H1 (cell line): ENCODE data around the gene ZFYVE21. TPM values are rescaled to one million over a fixed set of nuclear protein-coding genes. Genes with fewer than 3 reads are reported as not detected.

Experiments
- CTCF ChIA-PET: fragments of 300-600 bp; sonication (Branson Sonifier 250); formaldehyde crosslinking; loops from one replicate; lab custom pipeline; 2021; ENCODE audit not compliant: partially characterized antibody; lab: Charles Lee
- POLR2A ChIA-PET: fragments of 300-600 bp; sonication (Branson Sonifier 250); formaldehyde crosslinking; loops from one replicate; lab custom pipeline; 2021; ENCODE audit warnings: inconsistent platforms; ENCODE audit not compliant: partially characterized antibody; lab: Charles Lee
- DNase-seq, 2 experiments: peaks; one replicate each; pipeline versions ENCODE4 v3.0.0 to v3.0.0-alpha.2; 2010 to 2022; ENCODE audit warnings: low spot score in 2 of 2, low read depth in 1 of 2, mixed read lengths in 1 of 2
- FAIRE-seq: peaks from 2 replicates; lab custom pipeline; 2011; peaks lifted over from hg19 to GRCh38; lab: Jason Lieb, UNC
- H2AFZ ChIP-seq: 2 replicates; pipeline ENCODE4 v1.8.1; 2012; ENCODE audit warnings: low read length, inconsistent platforms
- H2AK5ac ChIP-seq: 2 replicates; pipeline ENCODE4 v1.6.1; 2013; ENCODE audit warnings: low read depth, low read length
- H2BK120ac ChIP-seq: replicated peaks from 2 replicates; pipeline ENCODE3; 2013; ENCODE audit warnings: low read depth, low read length, inconsistent platforms
- H2BK12ac ChIP-seq: 2 replicates; pipeline ENCODE4 v1.6.1; 2013; ENCODE audit warnings: low read depth, low read length
- H2BK15ac ChIP-seq: 2 replicates; pipeline ENCODE4 v1.6.1; 2013; ENCODE audit warnings: low read length
- H2BK20ac ChIP-seq: 2 replicates; pipeline ENCODE4 v1.6.1; 2013; ENCODE audit warnings: low read length
- H2BK5ac ChIP-seq: 2 replicates; pipeline ENCODE4 v1.6.1; 2013; ENCODE audit warnings: low read depth, low read length
- H3K14ac ChIP-seq: 2 replicates; pipeline ENCODE4 v1.6.1; 2013; ENCODE audit warnings: inconsistent platforms; ENCODE audit not compliant: insufficient read length
- H3K18ac ChIP-seq: 2 replicates; pipeline ENCODE4 v1.6.1; 2013; ENCODE audit warnings: low read length; ENCODE audit errors: extremely low read depth
- H3K23ac ChIP-seq: 2 replicates; pipeline ENCODE4 v1.6.1; 2013; ENCODE audit warnings: inconsistent platforms; ENCODE audit not compliant: insufficient read length
- H3K23me2 ChIP-seq: 2 replicates; pipeline ENCODE4 v1.6.1; 2013; ENCODE audit warnings: low read depth, low read length
- H3K27ac ChIP-seq: 2 replicates; pipeline ENCODE4 v1.6.1; 2011; ENCODE audit warnings: low read depth, low read length, inconsistent platforms
- H3K27me3 ChIP-seq, 4 experiments: replicated peaks in 1 of 4; 1 replicate in 1 of 4; 2 replicates in 3 of 4; pipeline versions ENCODE4 v1.6.1 to v1.8.1; 2011 to 2013; ENCODE audit warnings: low read length in 3 of 4, mild to moderate bottlenecking in 3 of 4, inconsistent platforms in 2 of 4, mixed read lengths in 2 of 4, moderate library complexity in 1 of 4; ENCODE audit not compliant: control insufficient read depth in 3 of 4, insufficient read depth in 3 of 4; ENCODE audit errors: extremely low read depth in 1 of 4
- H3K36me3 ChIP-seq, 4 experiments: 2 replicates each; pipeline versions ENCODE4 v1.6.1 to v1.8.1; 2011 to 2013; ENCODE audit warnings: mild to moderate bottlenecking in 4 of 4, low read length in 3 of 4, moderate library complexity in 2 of 4, control low read depth in 1 of 4, inconsistent platforms in 1 of 4; ENCODE audit not compliant: insufficient read depth in 4 of 4, control insufficient read depth in 2 of 4
- H3K4ac ChIP-seq: replicated peaks from 2 replicates; pipeline ENCODE3; 2013; ENCODE audit warnings: low read length, low read depth, mixed read lengths, inconsistent platforms; ENCODE audit not compliant: insufficient read length
- H3K4me1 ChIP-seq, 4 experiments: replicated peaks in 1 of 4; 1 replicate in 1 of 4; 2 replicates in 3 of 4; pipeline versions ENCODE4 v1.6.1 to v1.8.1; 2011 to 2013; ENCODE audit warnings: low read length in 3 of 4, inconsistent platforms in 2 of 4, mixed read lengths in 1 of 4; ENCODE audit not compliant: insufficient read depth in 4 of 4, control insufficient read depth in 3 of 4
- H3K4me2 ChIP-seq, 2 experiments: 2 replicates each; pipeline versions ENCODE4 v1.6.1 to v1.8.1; 2011 to 2013; ENCODE audit warnings: low read depth in 2 of 2, low read length in 2 of 2, control low read depth in 1 of 2, inconsistent platforms in 1 of 2, mild to moderate bottlenecking in 1 of 2; ENCODE audit not compliant: insufficient read depth in 1 of 2
- H3K4me3 ChIP-seq, 4 experiments: fragments of 200-600, 300-600 bp in 1 of 4; sonication (generic), shearing (Covaris generic), sonication (Bioruptor Twin) in 1 of 4; 2 replicates each; pipeline versions ENCODE4 v1.5.1 to v1.8.1; 2011 to 2016; ENCODE audit warnings: low read length in 4 of 4, low read depth in 3 of 4, control low read depth in 2 of 4, inconsistent platforms in 2 of 4, mild to moderate bottlenecking in 2 of 4, mixed read lengths in 1 of 4, moderate library complexity in 1 of 4; ENCODE audit not compliant: insufficient read depth in 2 of 4; ENCODE audit errors: extremely low read depth in 1 of 4
- H3K56ac ChIP-seq: replicated peaks from 2 replicates; pipeline ENCODE3; 2013; ENCODE audit warnings: low read depth, mild to moderate bottlenecking, mixed read lengths, low read length, inconsistent platforms; ENCODE audit not compliant: insufficient read length
- H3K79me1 ChIP-seq: 2 replicates; pipeline ENCODE4 v1.6.1; 2013; ENCODE audit warnings: low read depth, low read length, control low read depth
- H3K79me2 ChIP-seq, 2 experiments: 2 replicates each; pipeline versions ENCODE4 v1.6.1 to v1.8.1; 2012 to 2013; ENCODE audit warnings: low read length in 2 of 2, mild to moderate bottlenecking in 2 of 2, inconsistent platforms in 1 of 2; ENCODE audit not compliant: insufficient read depth in 2 of 2, control insufficient read depth in 1 of 2
- H3K9ac ChIP-seq, 4 experiments: replicated peaks in 1 of 4; 1 replicate in 1 of 4; 2 replicates in 3 of 4; pipeline versions ENCODE4 v1.6.1 to v1.8.1; 2011 to 2013; ENCODE audit warnings: low read depth in 3 of 4, low read length in 3 of 4, control low read depth in 2 of 4, mild to moderate bottlenecking in 2 of 4, moderate library complexity in 2 of 4, inconsistent platforms in 1 of 4; ENCODE audit errors: extremely low read depth in 1 of 4
- H3K9me3 ChIP-seq, 2 experiments: 2 replicates each; pipeline versions ENCODE4 v1.6.1 to v1.8.1; 2012 to 2013; ENCODE audit warnings: mild to moderate bottlenecking in 2 of 2, moderate library complexity in 2 of 2, control low read depth in 1 of 2, inconsistent platforms in 1 of 2, low read depth in 1 of 2, low read length in 1 of 2, mixed read lengths in 1 of 2; ENCODE audit not compliant: insufficient read depth in 2 of 2
- H4K20me1 ChIP-seq, 2 experiments: replicated peaks in 1 of 2; 2 replicates each; pipeline versions ENCODE3 to v1.8.1; 2011 to 2013; ENCODE audit warnings: inconsistent platforms in 2 of 2, low read length in 2 of 2, mild to moderate bottlenecking in 1 of 2; ENCODE audit not compliant: insufficient read depth in 2 of 2, control insufficient read depth in 1 of 2
- H4K5ac ChIP-seq: 2 replicates; pipeline ENCODE4 v1.6.1; 2013; ENCODE audit warnings: low read length, low read depth, mixed read lengths, inconsistent platforms; ENCODE audit not compliant: insufficient read length
- H4K8ac ChIP-seq: 2 replicates; pipeline ENCODE4 v1.8.0; 2013; ENCODE audit warnings: mild to moderate bottlenecking, moderate library complexity, low read length, inconsistent platforms; ENCODE audit not compliant: insufficient read depth; ENCODE audit errors: extremely low read depth
- H4K91ac ChIP-seq: replicated peaks from 2 replicates; pipeline ENCODE3; 2013; ENCODE audit warnings: low read length, mixed read lengths, inconsistent platforms; ENCODE audit not compliant: insufficient read length
- GABPA ChIP-seq: IDR thresholded peaks from 2 replicates; pipeline ENCODE4 v1.6.1; 2011; ENCODE audit warnings: mild to moderate bottlenecking, low read length, moderate library complexity, borderline replicate concordance; ENCODE audit not compliant: insufficient read depth
- KDM5A ChIP-seq: fragments of 200-600 bp; IDR thresholded peaks from 2 replicates; pipeline ENCODE4 v1.7.1; 2012; ENCODE audit warnings: mild to moderate bottlenecking, low read length, inconsistent platforms, mixed read lengths
- NRF1 ChIP-seq: IDR thresholded peaks from 2 replicates; pipeline ENCODE4 v1.6.1; 2011; ENCODE audit warnings: mild to moderate bottlenecking, low read depth, low read length, improper control_type of control experiment
- RXRA ChIP-seq: IDR thresholded peaks from 2 replicates; pipeline ENCODE4 v1.6.1; 2011; ENCODE audit warnings: low read depth, mild to moderate bottlenecking, low read length, moderate library complexity; ENCODE audit not compliant: insufficient read depth
- SUZ12 ChIP-seq: fragments of 200-600 bp; sonication (generic); IDR thresholded peaks from 2 replicates; pipeline ENCODE4 v1.6.1; 2012; ENCODE audit warnings: mild to moderate bottlenecking, inconsistent platforms, low read length, moderate library complexity, mixed read lengths
- TEAD4 ChIP-seq: IDR thresholded peaks from 2 replicates; pipeline ENCODE4 v1.6.1; 2012; ENCODE audit warnings: low read depth, low read length, inconsistent platforms, mixed read lengths
- WGBS, 2 experiments: shearing (Covaris generic) in 1 of 2; methylation state at CpG; one replicate each; pipeline versions ENCODE4 v1.1.6 to v1.1.7; 2013 to 2015; ENCODE audit warnings: low lambda C conversion rate in 2 of 2, mixed read lengths in 2 of 2, inconsistent platforms in 1 of 2, low coverage in 1 of 2, missing lambda C conversion rate in 1 of 2; ENCODE audit not compliant: insufficient replicate concordance in 2 of 2, insufficient coverage in 1 of 2, insufficient read length in 1 of 2; ENCODE audit errors: extremely low coverage in 1 of 2, missing lambda C conversion rate in 1 of 2; 5-methylcytosine and 5-hydroxymethylcytosine counted together
- polyA plus RNA-seq, 7 experiments: library from polyadenylated mRNA; depleted of rRNA in 3 of 7; stranded (reverse) in 5 of 7; unstranded in 2 of 7; fragments of >200 nt in 5 of 7; fragments of 200-250 nt in 2 of 7; gene quantifications; 1 replicate in 5 of 7; 2 replicates in 1 of 7; 4 replicates in 1 of 7; pipeline versions ENCODE4 v1.2.1 to v1.2.3, GENCODE V29; 2011 to 2013; ENCODE audit warnings: missing spikeins in 2 of 7, mixed read lengths in 2 of 7
- total RNA-seq: library from RNA; stranded (reverse); fragmentation: NEBNext Ultra II Directional; extraction: Animal tissue kit (Norgen Biotek cat#: 25700); gene quantifications from 2 replicates; pipeline ENCODE4 v1.2.1, GENCODE V29; 2021
- TF ChIP-seq, protein P1 (sequence below): IDR thresholded peaks from 2 replicates; pipeline ENCODE4 v1.6.1; 2012; ENCODE audit warnings: low read length, inconsistent platforms
- TF ChIP-seq, protein P2 (sequence below): IDR thresholded peaks from 2 replicates; pipeline ENCODE4 v1.6.1; 2011; ENCODE audit warnings: low read length, improper control_type of control experiment

The ZFYVE21 gene
- total and polyA plus RNA-seq, 2 of the 8 experiments (the other 6 are each of a cell fraction or from before 2014, with no cell fraction given) = 53.4 to 127 TPM

DNA sequence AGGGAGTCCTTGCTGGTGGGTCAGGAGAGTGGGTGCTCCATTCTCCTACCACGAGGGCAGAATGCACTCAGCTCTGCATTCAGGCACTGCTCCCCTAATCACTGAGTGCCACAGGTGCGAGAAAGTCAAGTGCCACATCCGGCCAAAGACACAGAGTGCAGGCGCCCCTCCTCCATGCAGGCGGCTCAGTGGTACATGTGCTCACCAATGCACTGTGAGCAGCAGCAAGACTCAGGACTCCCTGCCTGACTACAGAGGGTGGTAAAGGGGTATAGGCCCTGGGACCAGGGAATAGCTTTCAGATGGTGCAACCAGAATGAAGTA, 32.9 kb downstream of the ZFYVE21 start:
- H2BK5ac ChIP-seq = no peak overlapping the region
- no peak overlapping the region for H2BK12ac ChIP-seq
- no peak overlapping the region for H3K9ac ChIP-seq
- no peaks in the 10 kb centered on the region for H3K27me3 ChIP-seq
- FAIRE-seq = no peak
- H2BK15ac ChIP-seq = no peak overlapping the region
- no peak overlapping the region for H3K4me2 ChIP-seq
- H4K20me1 ChIP-seq = peaks cover 0 to 2% of the 10 kb centered on the region in 2 experiments
- no peak overlapping the region for H2BK120ac ChIP-seq
- no peak overlapping the region for H2AK5ac ChIP-seq
- H3K79me2 ChIP-seq = no peaks in the 10 kb centered on the region
- H2BK20ac ChIP-seq = no peak overlapping the region
- WGBS, 2 experiments = 84% methylated on average over 5 of the region's 5 CpGs; no CpG with 5 or more reads in 1 of the 2 experiments
- POLR2A ChIA-PET = interaction anchor here (0.8 kb wide), 1 partner anchor 11 kb away, joined by 3 read pairs; no protein-coding TSS in a partner anchor
- H3K23me2 ChIP-seq = no peaks in the 10 kb centered on the region
- no peak overlapping the region for H3K56ac ChIP-seq
- H4K8ac ChIP-seq = no peak overlapping the region
- H3K4me1 ChIP-seq = no peaks in the 10 kb centered on the region
- H4K5ac ChIP-seq = no peak overlapping the region
- H3K4ac ChIP-seq = no peak overlapping the region
- no peak overlapping the region for H3K18ac ChIP-seq
- H3K79me1 ChIP-seq = no peaks in the 10 kb centered on the region
- no peak overlapping the region for H3K23ac ChIP-seq
- no peak overlapping the region for H4K91ac ChIP-seq
- H3K9me3 ChIP-seq = no peaks in the 10 kb centered on the region
- DNase-seq = no peak
- CTCF ChIA-PET = no interaction called here
- no peak overlapping the region for H3K14ac ChIP-seq
- no peak overlapping the region for H3K4me3 ChIP-seq
- no peaks in the 10 kb centered on the region; a peak in 1 of 8 replicates for H3K36me3 ChIP-seq
- no peak overlapping the region for H2AFZ ChIP-seq
- H3K27ac ChIP-seq = no peak overlapping the region
- TF ChIP-seq TEAD4 (no peak), RXRA (no peak), NRF1 (no peak), KDM5A (no peak), SUZ12 (no peak), GABPA (no peak)
- TF ChIP-seq, protein P1, sequence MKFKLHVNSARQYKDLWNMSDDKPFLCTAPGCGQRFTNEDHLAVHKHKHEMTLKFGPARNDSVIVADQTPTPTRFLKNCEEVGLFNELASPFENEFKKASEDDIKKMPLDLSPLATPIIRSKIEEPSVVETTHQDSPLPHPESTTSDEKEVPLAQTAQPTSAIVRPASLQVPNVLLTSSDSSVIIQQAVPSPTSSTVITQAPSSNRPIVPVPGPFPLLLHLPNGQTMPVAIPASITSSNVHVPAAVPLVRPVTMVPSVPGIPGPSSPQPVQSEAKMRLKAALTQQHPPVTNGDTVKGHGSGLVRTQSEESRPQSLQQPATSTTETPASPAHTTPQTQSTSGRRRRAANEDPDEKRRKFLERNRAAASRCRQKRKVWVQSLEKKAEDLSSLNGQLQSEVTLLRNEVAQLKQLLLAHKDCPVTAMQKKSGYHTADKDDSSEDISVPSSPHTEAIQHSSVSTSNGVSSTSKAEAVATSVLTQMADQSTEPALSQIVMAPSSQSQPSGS = no peak
- TF ChIP-seq, protein P2, sequence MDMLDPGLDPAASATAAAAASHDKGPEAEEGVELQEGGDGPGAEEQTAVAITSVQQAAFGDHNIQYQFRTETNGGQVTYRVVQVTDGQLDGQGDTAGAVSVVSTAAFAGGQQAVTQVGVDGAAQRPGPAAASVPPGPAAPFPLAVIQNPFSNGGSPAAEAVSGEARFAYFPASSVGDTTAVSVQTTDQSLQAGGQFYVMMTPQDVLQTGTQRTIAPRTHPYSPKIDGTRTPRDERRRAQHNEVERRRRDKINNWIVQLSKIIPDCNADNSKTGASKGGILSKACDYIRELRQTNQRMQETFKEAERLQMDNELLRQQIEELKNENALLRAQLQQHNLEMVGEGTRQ = no peak
